HG02623 (cell line): ENCODE data around the gene CFAP92.
A peak's percentile ranks its signal among the peaks of the same experiment; 100 is the strongest.

ENCODE experiments used
- ATAC-seq: cut with Tn5 transposase; IDR thresholded peaks from one replicate; pipeline ENCODE4 v1.9.1; 2021; ENCODE audit warnings: moderate library complexity; ENCODE audit not compliant: unreplicated experiment

Gene CFAP92

GRCh38 chr3:129026728-129027543 is 33.1 kb upstream of the CFAP92 start:
- peak; percentile 96 for ATAC-seq

DNA sequence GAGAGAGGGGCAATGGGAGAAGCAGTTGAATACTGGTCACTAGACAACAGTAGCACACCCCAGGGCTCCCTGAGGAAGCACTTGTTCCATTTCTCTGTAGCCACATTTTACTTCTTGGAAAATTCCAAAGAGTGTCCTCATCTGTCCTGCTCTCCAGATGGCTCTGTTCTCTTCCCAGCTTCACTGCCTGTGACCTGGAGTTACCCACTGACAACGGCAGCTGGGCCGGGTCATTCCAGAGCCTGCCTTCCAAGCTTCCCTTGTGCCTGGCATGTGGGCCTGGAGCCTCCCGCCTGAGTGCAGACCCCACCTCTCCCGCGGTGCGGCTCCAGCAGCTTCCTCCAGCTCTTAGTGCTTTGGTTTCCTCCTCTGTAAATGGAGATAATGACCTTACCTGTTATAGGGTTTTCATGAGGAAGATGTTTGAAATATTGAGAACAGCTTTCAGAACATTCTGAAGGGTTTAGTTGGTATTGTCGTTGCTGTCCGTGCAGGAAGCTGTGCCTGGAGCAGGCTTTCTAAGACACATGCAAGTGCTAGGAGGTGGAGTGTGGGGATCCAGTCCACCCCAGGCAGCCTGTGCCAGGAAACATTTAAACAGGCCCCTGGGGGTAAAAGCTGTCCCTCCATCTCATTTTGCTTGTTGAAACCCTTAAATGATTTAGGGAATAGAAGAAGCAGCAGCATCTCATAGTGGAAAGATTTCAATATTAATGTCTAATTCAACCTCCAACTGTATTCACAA is 32.0 kb upstream of the CFAP92 start:
- no peak for ATAC-seq

DNA sequence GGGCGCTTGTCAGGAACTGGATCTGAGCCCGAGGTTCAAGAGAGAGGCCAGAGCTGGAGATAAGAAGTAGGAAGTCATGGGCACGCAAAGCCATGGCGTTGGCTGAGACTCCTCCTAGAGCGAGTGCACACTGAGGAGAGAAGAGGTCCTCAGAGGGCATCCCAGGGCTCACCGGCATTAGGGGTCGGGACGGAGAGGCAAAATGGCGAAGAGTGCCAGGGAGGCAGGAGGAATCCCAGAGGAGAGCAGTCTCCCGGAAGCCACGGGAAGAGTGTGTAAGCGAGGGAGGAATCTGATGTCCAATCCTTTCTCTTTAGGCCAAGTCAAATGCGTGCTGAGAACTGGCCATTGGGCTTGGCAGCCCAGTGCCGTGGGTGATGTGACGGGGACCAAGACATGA is 31.2 kb upstream of the CFAP92 start:
- no peak for ATAC-seq

- no peak for ATAC-seq
These were observed 30.0 kb upstream of the CFAP92 start for GRCh38 chr3:129023909-129024308.

DNA sequence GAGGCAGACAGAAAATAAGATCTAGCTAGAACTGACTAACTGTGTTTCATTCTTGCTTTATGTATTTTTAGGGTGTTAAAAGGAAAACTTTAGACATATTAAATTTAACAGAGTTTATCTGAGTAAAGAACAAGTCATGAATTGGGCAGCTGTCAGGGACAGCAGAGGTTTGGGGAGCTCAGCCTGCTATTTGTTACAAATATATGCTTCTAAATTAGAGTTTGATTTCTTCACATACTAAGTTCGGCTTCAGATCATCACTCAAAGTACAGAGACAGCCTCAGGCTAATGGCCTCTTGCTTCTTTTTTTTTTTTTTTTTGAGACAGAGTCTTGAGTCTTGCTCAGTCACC is 29.1 kb upstream of the CFAP92 start:
- ATAC-seq: no peak

- no peak for ATAC-seq
These were observed 28.5 kb upstream of the CFAP92 start for GRCh38 chr3:129022114-129023007.

GRCh38 chr3:129021140-129021551 is 27.3 kb upstream of the CFAP92 start:
- ATAC-seq: no peak

DNA sequence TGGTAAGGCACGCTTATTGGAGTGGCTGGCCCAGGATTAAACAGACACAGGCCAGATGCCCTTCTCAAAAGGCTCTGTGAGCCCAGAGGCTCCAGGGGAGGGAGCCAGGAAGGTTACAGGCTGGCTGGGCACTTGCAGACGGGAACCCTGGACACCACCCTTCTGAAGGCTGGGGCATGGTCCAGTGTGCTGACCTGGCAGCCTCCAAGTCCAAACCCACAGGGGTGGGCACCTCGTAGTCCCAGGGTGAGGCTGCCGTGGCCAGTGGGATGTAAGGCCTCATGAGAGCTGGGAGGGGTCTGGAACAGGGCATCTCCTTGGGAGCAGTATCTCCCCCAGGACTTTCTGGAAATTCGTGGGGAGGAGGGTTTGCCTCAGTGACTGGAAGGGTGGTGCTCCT is 26.8 kb upstream of the CFAP92 start:
- ATAC-seq: no peak

GRCh38 chr3:129019266-129019665 is 25.4 kb upstream of the CFAP92 start:
- ATAC-seq: no peak

DNA sequence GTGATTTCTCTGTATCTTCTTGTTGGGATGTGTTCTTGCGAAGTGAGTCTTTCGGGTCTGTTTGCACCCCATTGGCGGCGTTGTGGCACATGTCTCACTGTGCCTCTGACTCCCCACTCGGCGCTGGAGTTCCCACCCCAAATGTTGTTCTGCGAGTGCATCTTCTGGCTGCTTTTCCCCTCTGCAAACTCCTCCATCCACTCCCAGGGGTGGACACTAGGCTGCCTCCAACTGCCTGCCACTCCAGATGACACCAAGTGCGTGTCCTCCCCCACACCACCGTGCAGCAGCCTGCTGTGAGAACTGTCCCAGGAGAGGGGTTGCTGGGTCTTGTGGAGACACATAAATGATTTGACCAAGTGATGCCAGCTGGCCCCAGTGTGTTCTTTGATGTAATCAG is 24.9 kb upstream of the CFAP92 start:
- no peak for ATAC-seq

DNA sequence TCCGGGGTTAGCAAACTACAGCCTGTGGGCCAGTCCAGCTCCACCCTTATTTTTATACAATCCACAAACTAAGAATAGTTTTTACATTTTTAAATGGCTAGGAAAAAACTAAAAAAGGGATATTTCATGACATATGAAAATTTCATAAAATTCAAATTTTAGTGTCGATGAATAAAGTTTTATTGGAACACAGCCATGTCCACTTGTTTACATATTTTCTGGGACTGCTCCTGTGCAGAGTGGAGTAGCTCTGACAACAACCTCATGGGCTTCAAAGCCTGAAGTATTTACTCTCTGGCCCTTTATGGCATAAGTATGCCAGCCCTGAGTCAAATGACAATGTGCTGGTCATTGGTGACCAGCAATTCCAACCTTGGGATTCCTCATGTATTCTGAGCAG is 24.4 kb upstream of the CFAP92 start:
- no peak for ATAC-seq

- no peak for ATAC-seq
These were observed 23.6 kb upstream of the CFAP92 start for GRCh38 chr3:129017484-129017899.

GRCh38 chr3:129016720-129017483 is 23.0 kb upstream of the CFAP92 start:
- ATAC-seq: no peak

GRCh38 chr3:129016356-129016719 is 22.5 kb upstream of the CFAP92 start:
- no peak for ATAC-seq

DNA sequence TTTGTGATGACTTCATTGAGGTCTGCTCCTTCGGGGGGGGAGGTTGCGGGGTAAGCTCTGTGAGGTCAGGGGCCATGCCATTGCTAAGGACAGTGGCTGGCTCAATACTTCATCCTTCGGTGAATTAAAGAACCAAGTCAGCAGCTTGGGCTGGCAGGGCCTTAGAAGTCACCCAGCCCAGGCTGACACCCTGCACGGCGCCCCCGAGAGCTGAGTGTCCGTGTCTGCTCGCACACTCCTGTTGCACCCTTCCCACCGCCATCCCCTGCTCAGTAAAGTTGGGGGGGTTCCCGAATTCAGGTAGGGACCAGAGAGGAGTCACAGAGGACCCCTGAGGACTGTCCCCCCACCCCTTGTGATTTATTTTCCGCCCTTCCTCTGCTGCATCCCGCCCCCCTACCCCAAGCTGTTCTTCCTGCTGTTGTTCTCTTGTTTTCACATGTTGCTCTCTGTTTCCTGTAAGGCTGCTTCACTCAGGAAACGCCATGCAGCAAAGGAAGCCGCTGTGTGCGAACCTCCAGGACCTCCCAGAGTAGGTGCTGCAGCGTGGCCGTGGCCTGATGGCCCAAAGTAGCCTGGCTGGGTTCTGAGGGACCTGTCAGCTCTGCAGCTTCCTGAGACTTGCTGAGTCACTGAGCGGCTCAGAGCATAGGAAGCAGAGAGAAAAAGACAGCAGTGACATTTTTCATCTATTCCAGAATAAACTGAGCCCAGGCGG is 21.7 kb upstream of the CFAP92 start:
- no peak for ATAC-seq

GRCh38 chr3:129014793-129015345 is 21.0 kb upstream of the CFAP92 start:
- no peak for ATAC-seq

DNA sequence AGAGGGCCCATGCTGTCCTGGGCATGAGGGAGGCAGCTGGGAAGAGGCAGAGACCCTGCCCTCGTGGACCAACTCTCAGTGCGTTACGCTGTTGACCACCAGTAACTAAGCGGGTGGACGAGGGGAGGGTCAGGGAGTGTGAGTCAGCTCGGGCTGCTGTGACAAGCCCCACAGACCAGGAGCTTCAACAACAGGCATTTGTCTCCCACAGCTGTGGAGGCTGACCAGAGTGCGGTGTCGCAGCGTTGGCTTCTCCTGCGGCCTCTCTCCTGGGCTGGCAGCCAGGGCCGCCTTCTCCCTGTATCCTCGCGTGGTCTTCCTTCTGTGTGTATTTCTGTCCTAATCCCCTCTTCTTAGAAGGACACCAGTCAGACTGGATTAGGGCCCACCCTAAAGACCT is 20.3 kb upstream of the CFAP92 start:
- no peak for ATAC-seq

- ATAC-seq: no peak
These were observed 19.6 kb upstream of the CFAP92 start for GRCh38 chr3:129013491-129013891.

- no peak for ATAC-seq
These were observed 16.6 kb upstream of the CFAP92 start for GRCh38 chr3:129010310-129010956.
